ENCODE data around the gene MESP2.

MESP2 gene

GRCh38 chr15:89761929-89762328 is 14.2 kb upstream of the MESP2 start:
- H3K4me3 ChIP-seq (ENCODE audit: low read length): no peak overlapping the region
- TF ChIP-seq ZNF274 (IDR thresholded peaks at IDR 0.05; ENCODE audit: low read depth, low read length): no peak

GRCh38 chr15:89765694-89766093 is 10.4 kb upstream of the MESP2 start:
- no peak for TF ChIP-seq ZNF274 (IDR thresholded peaks at IDR 0.05; ENCODE audit: low read depth, low read length)
- H3K4me3 ChIP-seq (ENCODE audit: low read length): no peak overlapping the region

GRCh38 chr15:89766357-89767311 is 9.5 kb upstream of the MESP2 start:
- no peak overlapping the region for H3K4me3 ChIP-seq (ENCODE audit: low read length)
- no peak for TF ChIP-seq ZNF274 (IDR thresholded peaks at IDR 0.05; ENCODE audit: low read depth, low read length)

- no peak for TF ChIP-seq ZNF274 (IDR thresholded peaks at IDR 0.05; ENCODE audit: low read depth, low read length)
- no peak overlapping the region for H3K4me3 ChIP-seq (ENCODE audit: low read length)
Observed at GRCh38 chr15:89767411-89767915, 8.7 kb upstream of the MESP2 start.

GRCh38 chr15:89768071-89768500 is 8.0 kb upstream of the MESP2 start:
- no peak overlapping the region for H3K4me3 ChIP-seq (ENCODE audit: low read length)
- no peak for TF ChIP-seq ZNF274 (IDR thresholded peaks at IDR 0.05; ENCODE audit: low read depth, low read length)

GRCh38 chr15:89769366-89769765 is 6.8 kb upstream of the MESP2 start:
- no peak overlapping the region for H3K4me3 ChIP-seq (ENCODE audit: low read length)
- no peak for TF ChIP-seq ZNF274 (IDR thresholded peaks at IDR 0.05; ENCODE audit: low read depth, low read length)

- H3K4me3 ChIP-seq (ENCODE audit: low read length): no peak overlapping the region
- no peak for TF ChIP-seq ZNF274 (IDR thresholded peaks at IDR 0.05; ENCODE audit: low read depth, low read length)
Observed at GRCh38 chr15:89770041-89770440, 6.1 kb upstream of the MESP2 start.

- no peak for TF ChIP-seq ZNF274 (IDR thresholded peaks at IDR 0.05; ENCODE audit: low read depth, low read length)
- no peak overlapping the region for H3K4me3 ChIP-seq (ENCODE audit: low read length)
Observed at GRCh38 chr15:89772932-89773583, 3.1 kb upstream of the MESP2 start.

GRCh38 chr15:89774492-89774891 is 1.6 kb upstream of the MESP2 start:
- TF ChIP-seq ZNF274 (IDR thresholded peaks at IDR 0.05; ENCODE audit: low read depth, low read length): no peak
- no peak overlapping the region for H3K4me3 ChIP-seq (ENCODE audit: low read length)

- no peak overlapping the region for H3K4me3 ChIP-seq (ENCODE audit: low read length)
- no peak for TF ChIP-seq ZNF274 (IDR thresholded peaks at IDR 0.05; ENCODE audit: low read depth, low read length)
Observed at GRCh38 chr15:89775815-89776214, 317 bp upstream of the MESP2 start.

- H3K4me3 ChIP-seq (ENCODE audit: low read length): no peak overlapping the region
- TF ChIP-seq ZNF274 (IDR thresholded peaks at IDR 0.05; ENCODE audit: low read depth, low read length): no peak
Observed at GRCh38 chr15:89777073-89777751, 1.1 kb downstream of the MESP2 start.

- no peak for TF ChIP-seq ZNF274 (IDR thresholded peaks at IDR 0.05; ENCODE audit: low read depth, low read length)
- H3K4me3 ChIP-seq (ENCODE audit: low read length): no peak overlapping the region
Observed at GRCh38 chr15:89777782-89778380, 1.7 kb downstream of the MESP2 start.

- no peak overlapping the region for H3K4me3 ChIP-seq (ENCODE audit: low read length)
- TF ChIP-seq ZNF274 (IDR thresholded peaks at IDR 0.05; ENCODE audit: low read depth, low read length): no peak
Observed at GRCh38 chr15:89778861-89779260, 2.7 kb downstream of the MESP2 start.

- no peak for TF ChIP-seq ZNF274 (IDR thresholded peaks at IDR 0.05; ENCODE audit: low read depth, low read length)
Observed at GRCh38 chr15:89780601-89781000, 4.5 kb downstream of the MESP2 start.

More at GRCh38 chr15:89780601-89781000, 4.5 kb downstream of the MESP2 start:
- no peak overlapping the region for H3K4me3 ChIP-seq (ENCODE audit: low read length)

Data from GM08714 (cell line).